Caco-2 (cell line): ENCODE results near the gene DNAAF8. TPM values are rescaled to one million over a fixed set of nuclear protein-coding genes. Genes with fewer than 3 reads are reported as not detected.

Experiments
- BruUV-seq: library from RNA; stranded (reverse); fragments of 400-500 nt; replicated peaks from 2 replicates; lab custom pipeline; 2021; lab: Mats Ljungman, UMichigan
- CTCF ChIA-PET: fragments of 300-600 bp; sonication (Branson Sonifier 250); formaldehyde crosslinking; loops from one replicate; lab custom pipeline; 2022; ENCODE audit warnings: antibody characterized with exemption; lab: Charles Lee
- POLR2A ChIA-PET: fragments of 300-600 bp; sonication (Branson Sonifier 250); formaldehyde crosslinking; loops from one replicate; lab custom pipeline; 2022; ENCODE audit warnings: antibody characterized with exemption; lab: Charles Lee
- DNase-seq, 2 experiments: peaks; one replicate each; pipeline versions ENCODE4 v3.0.0 to v3.0.0-alpha.2; 2020 to 2022
- H3K27me3 ChIP-seq: replicated peaks from 2 replicates; pipeline ENCODE4 v1.6.0; 2011; ENCODE audit warnings: low read length; ENCODE audit not compliant: control insufficient read depth, insufficient read depth
- H3K36me3 ChIP-seq: 2 replicates; pipeline ENCODE4 v1.5.1; 2011; ENCODE audit warnings: low read length; ENCODE audit not compliant: control insufficient read depth, insufficient read depth
- H3K4me1 ChIP-seq: fragments of 250-450 bp; sonication (Bioruptor Pico); 2 replicates; pipeline ENCODE4 v1.5.1; 2020; ENCODE audit warnings: mild to moderate bottlenecking
- H3K4me3 ChIP-seq: 2 replicates; pipeline ENCODE4 v1.5.1; 2011; ENCODE audit warnings: low read depth, mild to moderate bottlenecking, control low read depth, low read length
- H3K9me3 ChIP-seq: fragments of 250-450 bp; sonication (Bioruptor Pico); 2 replicates; pipeline ENCODE4 v1.5.1; 2020; ENCODE audit warnings: mild to moderate bottlenecking, moderate library complexity
- H3K27ac Mint-ChIP-seq: one replicate; pipeline ENCODE4 v1.8.0; 2022; ENCODE audit warnings: mixed read lengths; ENCODE audit not compliant: unreplicated experiment
- H3K27me3 Mint-ChIP-seq: one replicate; pipeline ENCODE4 v1.8.0; 2022; ENCODE audit warnings: mixed read lengths; ENCODE audit not compliant: insufficient read depth, unreplicated experiment
- H3K36me3 Mint-ChIP-seq: one replicate; pipeline ENCODE4 v1.8.0; 2022; ENCODE audit warnings: mild to moderate bottlenecking, mixed read lengths; ENCODE audit not compliant: insufficient read depth, unreplicated experiment
- H3K4me1 Mint-ChIP-seq: one replicate; pipeline ENCODE4 v1.8.0; 2022; ENCODE audit warnings: low read depth, mixed read lengths; ENCODE audit not compliant: unreplicated experiment
- H3K4me3 Mint-ChIP-seq: one replicate; pipeline ENCODE4 v1.8.0; 2022; ENCODE audit warnings: mild to moderate bottlenecking, moderate library complexity, mixed read lengths; ENCODE audit not compliant: unreplicated experiment
- H3K9me3 Mint-ChIP-seq: one replicate; pipeline ENCODE4 v1.8.0; 2022; ENCODE audit warnings: mixed read lengths; ENCODE audit not compliant: unreplicated experiment
- intact Hi-C: fragments of 100-400 bp; cut with micrococcal nuclease; formaldehyde crosslinking; loops from one replicate; pipeline ENCODE4 v1.10.0; 2022; ENCODE audit not compliant: unreplicated experiment
- total RNA-seq: library from RNA; stranded (reverse); gene quantifications from 2 replicates; pipeline ENCODE4 v1.2.3, GENCODE V29; 2022
- TF ChIP-seq, protein P1 (sequence below), 2 experiments: fragments of 200-600 bp in 1 of 2; IDR thresholded peaks; 1 replicate in 1 of 2; 2 replicates in 1 of 2; pipeline versions ENCODE4 v1.5.1 to v1.8.0; 2011 to 2022; ENCODE audit warnings: antibody characterized with exemption in 1 of 2, control low read depth in 1 of 2, inconsistent platforms in 1 of 2, low read depth in 1 of 2, low read length in 1 of 2, mild to moderate bottlenecking in 1 of 2, moderate library complexity in 1 of 2; ENCODE audit not compliant: insufficient read depth in 1 of 2, severe bottlenecking in 1 of 2, unreplicated experiment in 1 of 2

The DNAAF8 gene
- total RNA-seq, 1 experiment from 2014 or later: 0.54 TPM

GRCh38 chr16:4798456-4798855 is 64.1 kb downstream of the DNAAF8 start:
- CTCF ChIA-PET: no interaction called here
- H3K36me3 Mint-ChIP-seq: peaks cover 14% of the 10 kb centered on the region

More at GRCh38 chr16:4798456-4798855, 64.1 kb downstream of the DNAAF8 start:
- H3K4me1 Mint-ChIP-seq: peaks cover 2% of the 10 kb centered on the region
- no peaks in the 10 kb centered on the region for H3K27me3 Mint-ChIP-seq
- POLR2A ChIA-PET: no interaction called here
- intact Hi-C loops: no loop called here
- no peaks in the 10 kb centered on the region for H3K27me3 ChIP-seq
- no peak overlapping the region for H3K27ac Mint-ChIP-seq
- no TSS peak for BruUV-seq
- H3K4me3 ChIP-seq: no peak overlapping the region
- H3K9me3 ChIP-seq: no peaks in the 10 kb centered on the region
- H3K9me3 Mint-ChIP-seq: no peaks in the 10 kb centered on the region
- no peak for DNase-seq
- H3K4me1 ChIP-seq: peaks cover 9% of the 10 kb centered on the region; the same call in 1 of the 2 replicates
- no peak overlapping the region for H3K4me3 Mint-ChIP-seq
- H3K36me3 ChIP-seq: no peaks in the 10 kb centered on the region
- TF ChIP-seq, protein P1, sequence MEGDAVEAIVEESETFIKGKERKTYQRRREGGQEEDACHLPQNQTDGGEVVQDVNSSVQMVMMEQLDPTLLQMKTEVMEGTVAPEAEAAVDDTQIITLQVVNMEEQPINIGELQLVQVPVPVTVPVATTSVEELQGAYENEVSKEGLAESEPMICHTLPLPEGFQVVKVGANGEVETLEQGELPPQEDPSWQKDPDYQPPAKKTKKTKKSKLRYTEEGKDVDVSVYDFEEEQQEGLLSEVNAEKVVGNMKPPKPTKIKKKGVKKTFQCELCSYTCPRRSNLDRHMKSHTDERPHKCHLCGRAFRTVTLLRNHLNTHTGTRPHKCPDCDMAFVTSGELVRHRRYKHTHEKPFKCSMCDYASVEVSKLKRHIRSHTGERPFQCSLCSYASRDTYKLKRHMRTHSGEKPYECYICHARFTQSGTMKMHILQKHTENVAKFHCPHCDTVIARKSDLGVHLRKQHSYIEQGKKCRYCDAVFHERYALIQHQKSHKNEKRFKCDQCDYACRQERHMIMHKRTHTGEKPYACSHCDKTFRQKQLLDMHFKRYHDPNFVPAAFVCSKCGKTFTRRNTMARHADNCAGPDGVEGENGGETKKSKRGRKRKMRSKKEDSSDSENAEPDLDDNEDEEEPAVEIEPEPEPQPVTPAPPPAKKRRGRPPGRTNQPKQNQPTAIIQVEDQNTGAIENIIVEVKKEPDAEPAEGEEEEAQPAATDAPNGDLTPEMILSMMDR (IDR thresholded peaks at IDR 0.05; ENCODE audit: insufficient read depth in 1 of 2, low read depth in 1 of 2, low read length in 1 of 2, severe bottlenecking in 1 of 2, unreplicated experiment in 1 of 2): no peak

Other genes with a start within 250 kb of the DNAAF8 start
- 45.0 and 51.7 TPM in 2 replicates for gene CDIP1, start 195.8 kb upstream of the DNAAF8 start, total RNA-seq
- 0.11 and 0.19 TPM in 2 replicates for gene C16orf96, start 178.2 kb upstream of the DNAAF8 start, total RNA-seq
- 32.4 and 36.2 TPM in 2 replicates for gene UBALD1, start 119.6 kb upstream of the DNAAF8 start, total RNA-seq
- gene MGRN1, start 109.7 kb upstream of the DNAAF8 start, total RNA-seq: 67.1 and 72.3 TPM in 2 replicates
- gene NUDT16L1, start 41.0 kb upstream of the DNAAF8 start, total RNA-seq: 27.9 and 31.3 TPM in 2 replicates
- gene ANKS3, start 266 bp upstream of the DNAAF8 start, total RNA-seq: 27.4 and 28.1 TPM in 2 replicates
- gene ZNF500, start 32.6 kb downstream of the DNAAF8 start, total RNA-seq: 12.9 and 13.3 TPM in 2 replicates
- not detected in 2 replicates for gene SEPTIN12, start 53.8 kb downstream of the DNAAF8 start, total RNA-seq
- not detected in 2 replicates for gene SMIM22, start 60.8 kb downstream of the DNAAF8 start, total RNA-seq
- 18.2 and 19.0 TPM in 2 replicates for gene ROGDI, start 68.1 kb downstream of the DNAAF8 start, total RNA-seq
- 112 and 117 TPM in 2 replicates for gene GLYR1, start 112.8 kb downstream of the DNAAF8 start, total RNA-seq
- 31.5 and 37.9 TPM in 2 replicates for gene UBN1, start 112.9 kb downstream of the DNAAF8 start, total RNA-seq
- 61.5 and 68.1 TPM in 2 replicates for gene PPL, start 202.6 kb downstream of the DNAAF8 start, total RNA-seq
- 0.14 and 0.67 TPM in 2 replicates for gene SEC14L5, start 223.8 kb downstream of the DNAAF8 start, total RNA-seq